ENCODE measurements around the gene LAMB4. TPM values are rescaled to one million over a fixed set of nuclear protein-coding genes. Genes with fewer than 3 reads are reported as not detected.

Gene LAMB4
- total RNA-seq, 2 experiments from 2014 or later: not detected

DNA sequence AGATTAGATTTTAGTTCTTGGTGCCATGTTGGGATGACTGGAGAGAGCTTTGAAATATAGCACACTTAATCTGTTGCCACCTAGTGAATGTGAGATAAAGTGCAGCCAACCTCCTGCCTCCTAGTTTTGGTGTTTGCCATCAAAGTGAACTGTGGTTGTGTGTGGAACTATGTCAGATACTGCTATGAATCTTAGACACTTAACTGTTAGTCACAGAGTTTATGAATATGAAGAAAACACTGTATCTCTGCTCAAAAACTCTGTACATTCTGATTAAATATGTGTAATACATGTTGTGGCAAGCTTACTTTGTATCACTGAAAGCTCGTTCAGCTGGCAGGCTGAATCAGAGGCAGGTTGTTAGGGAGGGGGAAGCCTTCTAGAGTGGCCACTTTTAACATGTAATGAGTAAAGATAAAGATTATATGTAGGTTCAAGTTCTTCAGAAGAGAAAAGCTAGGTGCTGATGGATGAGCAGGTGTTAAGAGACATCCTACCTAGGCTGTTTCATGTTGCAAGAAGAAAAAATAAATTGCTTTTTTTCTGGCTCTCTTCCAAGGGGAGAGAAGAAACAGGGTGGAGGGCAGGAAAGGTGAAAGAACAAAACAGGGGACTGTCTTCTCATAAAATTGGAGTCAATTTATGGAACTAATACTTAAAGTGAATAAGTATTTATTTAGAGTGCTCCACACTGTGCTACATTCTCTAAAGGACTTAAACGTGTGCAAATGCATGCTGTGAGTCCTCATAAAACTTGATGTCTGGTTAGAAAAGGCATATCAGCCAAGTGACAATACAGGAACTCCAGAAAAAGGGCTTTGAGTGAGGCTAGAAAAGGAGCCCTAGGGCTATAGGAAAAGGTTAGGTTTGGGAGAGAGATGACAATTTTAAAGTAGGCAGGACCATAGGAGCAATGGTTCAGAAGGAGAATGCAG is 113.1 kb downstream of the LAMB4 start:
- H3K9me2 ChIP-seq (ENCODE audit: insufficient read depth, low read length): no peaks in the 10 kb centered on the region
- H3K9me3 ChIP-seq (ENCODE audit: low read length): no peaks in the 10 kb centered on the region
- CTCF ChIA-PET (ENCODE audit: unreplicated experiment): no interaction called here
- no peaks in the 10 kb centered on the region for H3K79me2 ChIP-seq (ENCODE audit: insufficient read depth, low read depth, low read length)
- H3K4me2 ChIP-seq (ENCODE audit: low read length): no peak overlapping the region
- no peak overlapping the region for H2AFZ ChIP-seq (ENCODE audit: low read length)
- no peaks in the 10 kb centered on the region for H3K36me3 ChIP-seq (ENCODE audit: insufficient read depth, low read length)
- intact Hi-C loops (cut with micrococcal nuclease; ENCODE audit: unreplicated experiment): no loop called here
- H3K27ac ChIP-seq (ENCODE audit: low read depth, low read length, poor library complexity, severe bottlenecking): no peak overlapping the region
- H3K4me1 ChIP-seq (ENCODE audit: insufficient read depth, low read length, poor library complexity, severe bottlenecking): no peaks in the 10 kb centered on the region
- no peaks in the 10 kb centered on the region for H4K20me1 ChIP-seq (ENCODE audit: insufficient read depth, low read length)
- H3K4me3 ChIP-seq (ENCODE audit: low read depth, low read length, poor library complexity, severe bottlenecking): no peak overlapping the region
- POLR2A ChIA-PET: interaction anchor here (0.6 kb wide), 1 partner anchor 80 kb away, joined by 4 read pairs; no protein-coding TSS in a partner anchor
- TF ChIP-seq EZH2phosphoT487 (IDR thresholded peaks at IDR 0.05; ENCODE audit: borderline replicate concordance, low read depth, low read length): no peak
- TF ChIP-seq, protein P1, sequence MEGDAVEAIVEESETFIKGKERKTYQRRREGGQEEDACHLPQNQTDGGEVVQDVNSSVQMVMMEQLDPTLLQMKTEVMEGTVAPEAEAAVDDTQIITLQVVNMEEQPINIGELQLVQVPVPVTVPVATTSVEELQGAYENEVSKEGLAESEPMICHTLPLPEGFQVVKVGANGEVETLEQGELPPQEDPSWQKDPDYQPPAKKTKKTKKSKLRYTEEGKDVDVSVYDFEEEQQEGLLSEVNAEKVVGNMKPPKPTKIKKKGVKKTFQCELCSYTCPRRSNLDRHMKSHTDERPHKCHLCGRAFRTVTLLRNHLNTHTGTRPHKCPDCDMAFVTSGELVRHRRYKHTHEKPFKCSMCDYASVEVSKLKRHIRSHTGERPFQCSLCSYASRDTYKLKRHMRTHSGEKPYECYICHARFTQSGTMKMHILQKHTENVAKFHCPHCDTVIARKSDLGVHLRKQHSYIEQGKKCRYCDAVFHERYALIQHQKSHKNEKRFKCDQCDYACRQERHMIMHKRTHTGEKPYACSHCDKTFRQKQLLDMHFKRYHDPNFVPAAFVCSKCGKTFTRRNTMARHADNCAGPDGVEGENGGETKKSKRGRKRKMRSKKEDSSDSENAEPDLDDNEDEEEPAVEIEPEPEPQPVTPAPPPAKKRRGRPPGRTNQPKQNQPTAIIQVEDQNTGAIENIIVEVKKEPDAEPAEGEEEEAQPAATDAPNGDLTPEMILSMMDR (conservative IDR thresholded peaks at IDR 0.05; ENCODE audit: low read length): peak; percentile 67
- BruUV-seq (replicated peaks): no TSS peak
- DNase-seq (ENCODE audit: low spot score): peak; percentile 14

DNA sequence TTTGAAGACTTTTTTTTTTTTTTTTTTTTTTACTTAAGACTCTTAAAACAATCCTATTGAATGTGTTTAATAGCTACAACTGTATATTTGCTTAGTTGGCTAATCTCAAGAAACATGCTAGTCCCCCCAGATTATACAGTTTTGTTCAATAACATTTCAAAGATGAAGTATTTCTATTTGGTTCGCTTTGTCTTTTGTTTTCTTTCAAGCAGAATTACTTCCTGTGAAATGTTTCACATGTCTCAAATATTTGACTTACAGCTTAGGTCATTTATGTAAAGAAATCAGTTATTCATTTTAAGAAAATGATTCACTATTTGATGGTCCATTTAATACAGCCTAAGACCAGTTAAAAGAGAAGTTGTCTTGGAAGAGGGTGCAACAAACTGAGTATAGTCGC is 114.4 kb downstream of the LAMB4 start:
- DNase-seq (ENCODE audit: low spot score): no peak
- CTCF ChIA-PET (ENCODE audit: unreplicated experiment): no interaction called here
- BruUV-seq (replicated peaks): no TSS peak

More for the DNA sequence above, 114.4 kb downstream of the LAMB4 start:
- H3K9me3 ChIP-seq (ENCODE audit: low read length): no peaks in the 10 kb centered on the region
- H3K4me2 ChIP-seq (ENCODE audit: low read length): no peak overlapping the region
- intact Hi-C loops (cut with micrococcal nuclease; ENCODE audit: unreplicated experiment): no loop called here
- H3K36me3 ChIP-seq (ENCODE audit: insufficient read depth, low read length): no peaks in the 10 kb centered on the region
- POLR2A ChIA-PET: interaction anchor here (0.6 to 0.8 kb wide), 2 partner anchors 81 to 84 kb away, joined by 3 read pairs; no protein-coding TSS in a partner anchor
- H3K79me2 ChIP-seq (ENCODE audit: insufficient read depth, low read depth, low read length): no peaks in the 10 kb centered on the region
- TF ChIP-seq, protein P1 (conservative IDR thresholded peaks at IDR 0.05; ENCODE audit: low read length): no peak
- TF ChIP-seq EZH2phosphoT487 (IDR thresholded peaks at IDR 0.05; ENCODE audit: borderline replicate concordance, low read depth, low read length): no peak
- no peak overlapping the region for H3K4me3 ChIP-seq (ENCODE audit: low read depth, low read length, poor library complexity, severe bottlenecking)
- no peak overlapping the region for H2AFZ ChIP-seq (ENCODE audit: low read length)
- no peaks in the 10 kb centered on the region for H4K20me1 ChIP-seq (ENCODE audit: insufficient read depth, low read length)
- no peaks in the 10 kb centered on the region for H3K4me1 ChIP-seq (ENCODE audit: insufficient read depth, low read length, poor library complexity, severe bottlenecking)
- H3K9me2 ChIP-seq (ENCODE audit: insufficient read depth, low read length): no peaks in the 10 kb centered on the region
- no peak overlapping the region for H3K27ac ChIP-seq (ENCODE audit: low read depth, low read length, poor library complexity, severe bottlenecking)

Data from OCI-LY7 (cell line).